Measurements from ENCODE around the gene PSME1. TPM values are rescaled to one million over a fixed set of nuclear protein-coding genes. Genes with fewer than 3 reads are reported as not detected.

PSME1 gene
- total and polyA plus RNA-seq, 2 of the 13 experiments (the other 11 are each of a cell fraction or from before 2014, with no cell fraction given): 159 to 608 TPM

GRCh38 chr14:24113379-24113800 lies 22.6 kb upstream of the PSME1 start (continued):
- TF ChIP-seq MLLT10 (CRISPR knock-in tag; IDR thresholded peaks at IDR 0.05) (0 out of 2 replicates have a peak, but pooled peaks have one; percentile 34), ZBTB49 (CRISPR knock-in tag; IDR thresholded peaks at IDR 0.05; ENCODE audit: borderline replicate concordance) (no peak), ZNF234 (CRISPR knock-in tag; conservative IDR thresholded peaks at IDR 0.05) (no peak; the same call in 1 of the 2 replicates), KAT7 (CRISPR knock-in tag; IDR thresholded peaks at IDR 0.05; ENCODE audit: borderline replicate concordance) (no peak), BRCA1 (CRISPR knock-in tag; IDR thresholded peaks at IDR 0.05) (no peak), NFAT5 (CRISPR knock-in tag; IDR thresholded peaks at IDR 0.05) (peak; percentile 97), ZNF557 (CRISPR knock-in tag; IDR thresholded peaks at IDR 0.05) (no peak), ZKSCAN5 (CRISPR knock-in tag; IDR thresholded peaks at IDR 0.05) (0 out of 2 replicates have a peak, but pooled peaks have one; percentile 17), ZNF773 (CRISPR knock-in tag; IDR thresholded peaks at IDR 0.05; ENCODE audit: borderline replicate concordance) (peak; percentile 73; the same call in 1 of the 2 replicates), ZNF513 (CRISPR knock-in tag; conservative IDR thresholded peaks at IDR 0.05) (peak; percentile 91; the same call in 1 of the 2 replicates), ZNF660 (CRISPR knock-in tag; IDR thresholded peaks at IDR 0.05; ENCODE audit: borderline replicate concordance, low read depth) (0 out of 2 replicates have a peak, but pooled peaks have one; percentile 19), RNF219 (CRISPR knock-in tag; IDR thresholded peaks at IDR 0.05) (0 out of 2 replicates have a peak, but pooled peaks have one; percentile 39), ETV6 (CRISPR knock-in tag; conservative IDR thresholded peaks at IDR 0.05) (no peak), ZNF180 (CRISPR knock-in tag; IDR thresholded peaks at IDR 0.05; ENCODE audit: borderline replicate concordance, low read depth) (peak; percentile 32; the same call in 1 of the 2 replicates), ZNF597 (CRISPR knock-in tag; IDR thresholded peaks at IDR 0.05) (no peak), ZNF30 (CRISPR knock-in tag; IDR thresholded peaks at IDR 0.05) (peak; percentile 86; the same call in 1 of the 2 replicates), ZNF20 (CRISPR knock-in tag; IDR thresholded peaks at IDR 0.05) (0 out of 2 replicates have a peak, but pooled peaks have one; percentile 7)

All from HepG2 (cell line).